BE2C (cell line): ENCODE results near the gene COPG2.
"Not testable (repeated sequence)": the region's sequence is repeated elsewhere in the genome, so short reads cannot be mapped to it uniquely, and the experiment has no call there.

Experiments used
- DNase-seq: peaks from one replicate; pipeline ENCODE4 v3.0.0-alpha.2; 2020
- H3K27me3 ChIP-seq: fragments of 250-450 bp; sonication (Bioruptor Pico); 2 replicates; pipeline ENCODE4 v1.5.1; 2020; ENCODE audit warnings: mild to moderate bottlenecking
- H3K36me3 ChIP-seq: fragments of 250-450 bp; sonication (Bioruptor Pico); 2 replicates; pipeline ENCODE4 v1.5.1; 2020; ENCODE audit warnings: mild to moderate bottlenecking
- H3K4me1 ChIP-seq: fragments of 250-450 bp; sonication (Bioruptor Pico); 2 replicates; pipeline ENCODE4 v1.5.1; 2020
- H3K4me3 ChIP-seq: 2 replicates; pipeline ENCODE4 v1.5.1; 2011; ENCODE audit warnings: low read depth, low read length
- H3K9me3 ChIP-seq: fragments of 250-450 bp; sonication (Bioruptor Pico); 2 replicates; pipeline ENCODE4 v1.5.1; 2020
- TF ChIP-seq, protein P1 (sequence below): IDR thresholded peaks from 2 replicates; pipeline ENCODE4 v1.5.1; 2012; ENCODE audit warnings: mild to moderate bottlenecking, low read depth, low read length

COPG2 gene

DNA sequence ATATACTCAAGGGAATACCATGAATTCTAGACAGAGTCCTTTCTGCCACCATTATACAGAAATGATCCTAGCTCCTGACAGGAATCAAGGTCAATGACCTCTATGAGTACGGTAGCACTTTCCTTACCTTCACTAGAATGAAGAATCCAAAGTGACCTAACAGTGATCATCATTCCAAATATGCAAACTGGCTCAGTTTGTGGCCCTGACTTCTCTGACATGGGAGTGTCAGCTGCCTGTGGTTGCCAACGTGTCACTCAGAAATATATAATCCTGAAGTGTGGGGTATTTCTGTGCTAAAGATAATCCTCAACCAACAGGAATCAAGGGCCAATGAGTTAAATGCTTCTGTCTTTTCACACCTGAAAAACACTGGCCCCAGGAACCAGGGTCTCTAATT is 45.7 kb downstream of the COPG2 start:
- no peak for DNase-seq
- TF ChIP-seq, protein P1, sequence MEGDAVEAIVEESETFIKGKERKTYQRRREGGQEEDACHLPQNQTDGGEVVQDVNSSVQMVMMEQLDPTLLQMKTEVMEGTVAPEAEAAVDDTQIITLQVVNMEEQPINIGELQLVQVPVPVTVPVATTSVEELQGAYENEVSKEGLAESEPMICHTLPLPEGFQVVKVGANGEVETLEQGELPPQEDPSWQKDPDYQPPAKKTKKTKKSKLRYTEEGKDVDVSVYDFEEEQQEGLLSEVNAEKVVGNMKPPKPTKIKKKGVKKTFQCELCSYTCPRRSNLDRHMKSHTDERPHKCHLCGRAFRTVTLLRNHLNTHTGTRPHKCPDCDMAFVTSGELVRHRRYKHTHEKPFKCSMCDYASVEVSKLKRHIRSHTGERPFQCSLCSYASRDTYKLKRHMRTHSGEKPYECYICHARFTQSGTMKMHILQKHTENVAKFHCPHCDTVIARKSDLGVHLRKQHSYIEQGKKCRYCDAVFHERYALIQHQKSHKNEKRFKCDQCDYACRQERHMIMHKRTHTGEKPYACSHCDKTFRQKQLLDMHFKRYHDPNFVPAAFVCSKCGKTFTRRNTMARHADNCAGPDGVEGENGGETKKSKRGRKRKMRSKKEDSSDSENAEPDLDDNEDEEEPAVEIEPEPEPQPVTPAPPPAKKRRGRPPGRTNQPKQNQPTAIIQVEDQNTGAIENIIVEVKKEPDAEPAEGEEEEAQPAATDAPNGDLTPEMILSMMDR = no peak
- Histone ChIP-seq H3K9me3 (no peaks in the 10 kb centered on the region), H3K27me3 (no peaks in the 10 kb centered on the region), H3K4me1 (no peaks in the 10 kb centered on the region), H3K36me3 (no peaks in the 10 kb centered on the region), H3K4me3 (no peak overlapping the region)

DNA sequence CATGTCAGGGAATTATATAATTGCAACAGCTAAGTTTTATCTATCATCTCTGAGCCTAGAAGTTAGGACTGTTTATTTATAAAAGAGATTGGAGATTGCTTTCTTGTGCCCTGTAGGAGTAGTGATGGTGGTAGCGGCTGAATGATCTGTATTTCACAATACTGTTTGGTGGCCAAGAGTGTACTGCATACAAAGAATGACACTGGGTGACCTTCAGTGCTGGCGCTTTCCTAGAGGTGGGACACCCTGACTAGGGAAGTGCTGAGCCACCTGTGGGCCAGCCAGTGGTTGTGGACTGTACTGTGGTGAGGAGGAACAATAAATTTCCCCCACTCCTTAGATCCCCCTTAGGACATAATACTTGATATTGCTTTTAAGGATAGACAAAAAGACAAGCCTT is 53.0 kb downstream of the COPG2 start:
- no peaks in the 10 kb centered on the region for H3K27me3 ChIP-seq
- TF ChIP-seq, protein P1 = no peak
- H3K4me3 ChIP-seq = no peak overlapping the region
- H3K9me3 ChIP-seq = no peaks in the 10 kb centered on the region
- H3K36me3 ChIP-seq = no peaks in the 10 kb centered on the region
- DNase-seq = no peak
- no peaks in the 10 kb centered on the region for H3K4me1 ChIP-seq

DNA sequence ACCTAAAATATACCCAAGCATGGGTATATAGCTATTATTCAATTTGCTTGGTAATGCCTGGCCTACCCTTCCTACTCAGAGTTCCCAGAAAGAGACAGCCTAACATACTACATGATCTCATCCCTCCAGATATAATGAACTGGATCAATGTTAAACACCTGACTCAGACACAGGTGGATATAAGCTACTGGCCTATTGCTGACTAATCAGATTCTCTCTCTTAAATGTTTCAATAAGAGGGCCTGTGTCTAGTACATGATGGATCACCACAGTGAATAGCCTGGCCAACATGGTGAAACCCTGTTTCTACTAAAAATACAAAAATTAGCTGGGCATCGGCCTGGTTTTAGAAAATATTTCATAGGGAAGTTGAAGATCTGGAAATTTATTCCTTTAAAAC is 54.1 kb downstream of the COPG2 start:
- no peaks in the 10 kb centered on the region for H3K27me3 ChIP-seq
- H3K4me1 ChIP-seq = no peaks in the 10 kb centered on the region; the same call in 1 of the 2 replicates
- DNase-seq = no peak
- H3K36me3 ChIP-seq = no peaks in the 10 kb centered on the region
- H3K4me3 ChIP-seq = no peak overlapping the region
- TF ChIP-seq, protein P1 = no peak
- H3K9me3 ChIP-seq = no peaks in the 10 kb centered on the region

DNA sequence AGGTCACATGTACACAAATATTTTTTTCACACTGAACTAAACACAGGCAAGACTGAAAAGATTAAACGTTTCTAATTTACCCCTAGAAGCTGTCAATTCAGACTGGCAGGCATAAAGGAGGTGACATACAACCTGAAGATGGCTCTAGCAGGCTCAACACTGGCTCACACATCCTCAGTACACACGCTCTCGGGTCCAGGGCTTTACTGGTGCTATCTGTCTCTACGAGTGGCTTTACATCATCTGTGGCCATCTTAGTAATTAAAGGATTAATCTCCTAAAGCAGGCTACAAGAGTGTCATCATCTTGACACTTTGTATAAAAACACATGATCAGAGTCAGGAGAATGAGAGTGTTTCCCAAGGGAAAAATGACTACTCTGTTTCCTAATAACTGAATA is 57.3 kb downstream of the COPG2 start:
- Histone ChIP-seq H3K27me3 (no peaks in the 10 kb centered on the region), H3K4me3 (no peak overlapping the region), H3K36me3 (no peaks in the 10 kb centered on the region), H3K4me1 (no peaks in the 10 kb centered on the region; the same call in 1 of the 2 replicates), H3K9me3 (no peaks in the 10 kb centered on the region)
- TF ChIP-seq, protein P1 = no peak
- DNase-seq = no peak

DNA sequence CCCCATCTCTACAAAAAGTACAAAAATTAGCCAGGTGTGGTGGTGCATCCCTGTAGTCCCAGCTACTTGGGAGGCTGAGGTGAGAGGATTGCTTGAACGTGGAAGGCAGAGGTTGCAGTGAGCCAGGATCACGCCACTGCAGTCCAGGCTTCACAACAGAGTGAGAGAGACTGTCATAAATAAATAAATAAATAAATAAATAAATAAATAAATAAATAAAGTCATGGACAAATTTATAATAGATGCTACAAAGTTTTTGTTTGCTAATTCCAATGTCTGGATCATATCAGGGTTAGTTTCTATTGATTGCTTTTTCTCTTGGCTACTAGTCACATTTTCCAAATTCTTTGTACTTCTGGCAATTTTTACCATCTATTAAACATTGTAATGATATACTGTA is 61.5 kb downstream of the COPG2 start:
- H3K36me3 ChIP-seq, H3K27me3 ChIP-seq, H3K4me1 ChIP-seq, DNase-seq, H3K9me3 ChIP-seq, H3K4me3 ChIP-seq: not testable (repeated sequence)

DNA sequence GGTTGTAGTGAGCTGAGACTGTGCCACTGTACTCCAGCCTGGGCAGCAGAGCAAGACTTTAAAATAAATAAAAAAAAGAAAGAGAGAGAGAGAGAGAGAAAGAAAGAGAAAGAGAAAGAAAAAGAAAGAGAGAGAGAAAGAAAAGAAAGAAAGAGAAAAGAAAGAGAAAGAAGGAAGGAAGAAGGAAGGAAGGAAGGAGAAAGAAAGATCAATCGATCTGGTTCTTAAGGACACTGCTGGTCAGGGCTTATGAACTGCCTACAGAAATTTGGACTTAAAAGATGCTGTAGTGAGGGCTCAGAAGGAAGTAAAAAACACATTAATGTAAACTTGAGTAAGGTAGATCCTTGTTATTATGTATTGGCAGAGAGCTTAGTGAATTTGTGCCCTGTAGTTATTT is 62.4 kb downstream of the COPG2 start:
- no peak overlapping the region for H3K4me3 ChIP-seq
- TF ChIP-seq, protein P1 = no peak
- H3K36me3 ChIP-seq = no peaks in the 10 kb centered on the region
- no peak for DNase-seq
- no peaks in the 10 kb centered on the region for H3K9me3 ChIP-seq
- no peaks in the 10 kb centered on the region for H3K27me3 ChIP-seq
- H3K4me1 ChIP-seq = no peaks in the 10 kb centered on the region; the same call in 1 of the 2 replicates

DNA sequence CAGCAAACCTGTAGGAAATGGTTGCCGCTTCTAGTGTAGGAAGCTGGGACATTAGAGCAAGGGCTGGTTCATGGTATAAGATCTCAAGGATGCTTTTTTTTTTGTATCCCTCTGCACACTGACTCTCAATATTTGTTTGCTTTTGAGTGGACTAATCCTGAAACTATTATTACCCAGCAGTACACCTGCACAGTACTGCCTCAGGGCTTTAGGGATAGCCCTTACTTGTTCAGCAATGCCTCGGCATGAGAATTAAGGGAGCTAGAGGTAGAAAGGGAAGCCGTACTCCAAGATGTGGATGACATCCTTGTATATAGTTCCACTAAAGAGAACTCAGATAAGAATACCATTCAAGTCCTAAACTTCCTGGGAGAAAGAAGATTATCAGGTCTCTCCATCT is 70.5 kb downstream of the COPG2 start:
- H3K36me3 ChIP-seq = no peaks in the 10 kb centered on the region
- H3K27me3 ChIP-seq = no peaks in the 10 kb centered on the region
- TF ChIP-seq, protein P1 = no peak
- no peak for DNase-seq
- H3K4me3 ChIP-seq = no peak overlapping the region
- H3K4me1 ChIP-seq = no peaks in the 10 kb centered on the region
- H3K9me3 ChIP-seq = no peaks in the 10 kb centered on the region
